ENCODE results near the gene ACP5. TPM values are rescaled to one million over a fixed set of nuclear protein-coding genes. Genes with fewer than 3 reads are reported as not detected.

Gene ACP5
- total RNA-seq, 1 donor from 2014 or later, result 1.2 TPM

GRCh38 chr19:11598103-11598483, 20.6 kb upstream of the ACP5 start:
- H3K27ac Mint-ChIP-seq (ENCODE audit: unreplicated experiment), result peak overlapping the region; percentile 95
- H3K27me3 Mint-ChIP-seq (ENCODE audit: low read depth), result no peaks in the 10 kb centered on the region
- peak overlapping the region; percentile 93 for H3K4me3 Mint-ChIP-seq
- H3K4me1 Mint-ChIP-seq, result peaks cover 33% of the 10 kb centered on the region
- no peak for DNase-seq (ENCODE audit: low read depth, low spot score)
- peaks cover 32% of the 10 kb centered on the region for H3K36me3 Mint-ChIP-seq (ENCODE audit: low read depth)
- H3K9me3 Mint-ChIP-seq, result peaks cover 11% of the 10 kb centered on the region
- TF ChIP-seq, protein P1, sequence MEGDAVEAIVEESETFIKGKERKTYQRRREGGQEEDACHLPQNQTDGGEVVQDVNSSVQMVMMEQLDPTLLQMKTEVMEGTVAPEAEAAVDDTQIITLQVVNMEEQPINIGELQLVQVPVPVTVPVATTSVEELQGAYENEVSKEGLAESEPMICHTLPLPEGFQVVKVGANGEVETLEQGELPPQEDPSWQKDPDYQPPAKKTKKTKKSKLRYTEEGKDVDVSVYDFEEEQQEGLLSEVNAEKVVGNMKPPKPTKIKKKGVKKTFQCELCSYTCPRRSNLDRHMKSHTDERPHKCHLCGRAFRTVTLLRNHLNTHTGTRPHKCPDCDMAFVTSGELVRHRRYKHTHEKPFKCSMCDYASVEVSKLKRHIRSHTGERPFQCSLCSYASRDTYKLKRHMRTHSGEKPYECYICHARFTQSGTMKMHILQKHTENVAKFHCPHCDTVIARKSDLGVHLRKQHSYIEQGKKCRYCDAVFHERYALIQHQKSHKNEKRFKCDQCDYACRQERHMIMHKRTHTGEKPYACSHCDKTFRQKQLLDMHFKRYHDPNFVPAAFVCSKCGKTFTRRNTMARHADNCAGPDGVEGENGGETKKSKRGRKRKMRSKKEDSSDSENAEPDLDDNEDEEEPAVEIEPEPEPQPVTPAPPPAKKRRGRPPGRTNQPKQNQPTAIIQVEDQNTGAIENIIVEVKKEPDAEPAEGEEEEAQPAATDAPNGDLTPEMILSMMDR (conservative IDR thresholded peaks at IDR 0.05), result no peak

DNA sequence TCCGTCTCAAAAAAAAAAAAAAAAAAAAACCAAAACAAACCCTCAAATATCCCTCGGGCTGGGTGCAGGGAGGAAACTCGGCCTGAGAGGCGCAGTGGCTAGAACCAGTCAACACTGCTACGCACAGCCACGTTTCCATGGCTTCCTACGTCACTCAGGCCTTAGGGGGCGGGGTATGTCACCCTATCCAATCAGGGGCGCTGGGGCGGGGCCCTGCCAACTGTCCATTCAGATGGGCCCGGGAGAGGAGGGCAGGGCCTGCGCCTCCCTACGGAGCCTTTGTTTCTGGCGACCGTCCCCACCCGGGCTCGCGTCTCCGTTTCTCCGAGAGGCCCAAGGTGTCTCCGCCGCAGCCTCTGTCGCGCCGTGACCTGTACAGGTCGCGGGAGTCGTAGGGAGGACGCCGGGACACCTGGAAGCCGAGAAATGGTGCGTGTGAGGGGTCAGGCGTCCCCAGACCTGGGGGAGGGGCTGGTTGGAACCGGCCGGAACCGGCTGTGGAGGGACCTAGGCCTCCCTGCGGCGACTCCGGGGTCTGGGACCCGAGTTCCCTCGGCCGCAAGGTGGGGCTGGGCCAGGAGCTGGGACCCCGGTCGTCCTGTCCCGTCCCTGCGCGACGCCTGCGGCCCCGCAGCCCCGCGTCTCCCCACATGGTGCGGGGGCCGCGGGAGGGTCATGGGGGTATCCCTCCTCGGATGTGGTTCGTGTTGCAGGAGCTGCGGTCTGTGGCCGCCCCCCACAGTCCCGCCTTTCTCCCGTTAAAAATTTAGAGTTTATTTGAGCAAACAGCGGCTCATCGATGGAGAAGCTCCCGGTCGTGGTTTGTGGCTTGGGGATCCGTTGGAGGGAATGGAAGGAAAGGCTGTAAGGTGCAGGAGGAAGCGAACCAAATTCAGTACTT, 20.0 kb upstream of the ACP5 start, which contains the start of gene ZNF627:
TSS of gene ZNF627 (plus strand) at position 282 of the 901 bp plus-strand sequence. CDS start at position 427, 145 bp downstream.
- Mint-ChIP-seq H3K27ac (ENCODE audit: unreplicated experiment) (peak within 1 kb of the TSS; percentile 100), H3K4me3 (peak within 1 kb of the TSS; percentile 93), H3K4me1 (peaks cover 31% of the 10 kb centered on the region), H3K36me3 (ENCODE audit: low read depth) (peaks cover 25% of the 10 kb centered on the region), H3K9me3 (peaks cover 5% of the 10 kb centered on the region), H3K27me3 (ENCODE audit: low read depth) (no peaks in the 10 kb centered on the region)
- TF ChIP-seq, protein P1 (conservative IDR thresholded peaks at IDR 0.05), result peak; percentile 34
- DNase-seq (ENCODE audit: low read depth, low spot score), result peak; percentile 97

- Mint-ChIP-seq H3K4me1 (peaks cover 25% of the 10 kb centered on the region), H3K27ac (ENCODE audit: unreplicated experiment) (no peak overlapping the region), H3K4me3 (peak overlapping the region; percentile 61), H3K36me3 (ENCODE audit: low read depth) (peaks cover 19% of the 10 kb centered on the region), H3K27me3 (ENCODE audit: low read depth) (no peaks in the 10 kb centered on the region), H3K9me3 (no peaks in the 10 kb centered on the region)
- DNase-seq (ENCODE audit: low read depth, low spot score), result no peak
- TF ChIP-seq, protein P1 (conservative IDR thresholded peaks at IDR 0.05), result no peak
These were observed 18.7 kb upstream of the ACP5 start for GRCh38 chr19:11596156-11596555.

- peaks cover 17% of the 10 kb centered on the region for H3K4me1 Mint-ChIP-seq
- H3K27ac Mint-ChIP-seq (ENCODE audit: unreplicated experiment), result no peak overlapping the region
These were observed 16.6 kb upstream of the ACP5 start for GRCh38 chr19:11594084-11594483.

GRCh38 chr19:11587975-11588631, 10.7 kb upstream of the ACP5 start:
- H3K36me3 Mint-ChIP-seq (ENCODE audit: low read depth), result no peaks in the 10 kb centered on the region

More at GRCh38 chr19:11594084-11594483, 16.6 kb upstream of the ACP5 start:
- no peak for DNase-seq (ENCODE audit: low read depth, low spot score)
- Mint-ChIP-seq H3K9me3 (no peaks in the 10 kb centered on the region), H3K4me3 (peak overlapping the region; percentile 12), H3K36me3 (ENCODE audit: low read depth) (peaks cover 4% of the 10 kb centered on the region), H3K27me3 (ENCODE audit: low read depth) (no peaks in the 10 kb centered on the region)
- TF ChIP-seq, protein P1 (conservative IDR thresholded peaks at IDR 0.05), result no peak

More at GRCh38 chr19:11587975-11588631, 10.7 kb upstream of the ACP5 start:
- Mint-ChIP-seq H3K27ac (ENCODE audit: unreplicated experiment) (no peak overlapping the region), H3K27me3 (ENCODE audit: low read depth) (no peaks in the 10 kb centered on the region), H3K4me1 (no peaks in the 10 kb centered on the region), H3K9me3 (no peaks in the 10 kb centered on the region), H3K4me3 (no peak overlapping the region)
- TF ChIP-seq, protein P1 (conservative IDR thresholded peaks at IDR 0.05), result peak; percentile 7
- DNase-seq (ENCODE audit: low read depth, low spot score), result no peak
